Activated effector memory CD4-positive, alpha-beta T cell treated with anti-CD3 and anti-CD28 coated beads, Interleukin-2, amount 50 U/mL, for 16 hours (primary cell): Measurements from ENCODE around the gene MYO18B.

ENCODE experiments used
- DNase-seq: peaks from one replicate; pipeline ENCODE4 v3.0.0-alpha.2; 2020

MYO18B gene

GRCh38 chr22:25828422-25828821, 86.4 kb downstream of the MYO18B start:
- no peak for DNase-seq

GRCh38 chr22:25829237-25829636, 87.2 kb downstream of the MYO18B start:
- no peak for DNase-seq

GRCh38 chr22:25829808-25830777, 88.1 kb downstream of the MYO18B start:
- no peak for DNase-seq

GRCh38 chr22:25833091-25833490, 91.1 kb downstream of the MYO18B start:
- no peak for DNase-seq

- no peak for DNase-seq
Observed at GRCh38 chr22:25833676-25834075, 91.7 kb downstream of the MYO18B start.

- DNase-seq, result no peak
Observed at GRCh38 chr22:25834490-25834889, 92.5 kb downstream of the MYO18B start.

- no peak for DNase-seq
Observed at GRCh38 chr22:25835348-25835747, 93.4 kb downstream of the MYO18B start.

- DNase-seq, result no peak
Observed at GRCh38 chr22:25837288-25837900, 95.4 kb downstream of the MYO18B start.

GRCh38 chr22:25838960-25839741, 97.2 kb downstream of the MYO18B start:
- no peak for DNase-seq

- no peak for DNase-seq
Observed at GRCh38 chr22:25839755-25840154, 97.8 kb downstream of the MYO18B start.

- no peak for DNase-seq
Observed at GRCh38 chr22:25840167-25840566, 98.2 kb downstream of the MYO18B start.

GRCh38 chr22:25840891-25841290, 98.9 kb downstream of the MYO18B start:
- DNase-seq, result no peak

GRCh38 chr22:25841775-25842174, 99.8 kb downstream of the MYO18B start:
- no peak for DNase-seq

GRCh38 chr22:25843660-25844405, 101.8 kb downstream of the MYO18B start:
- DNase-seq, result no peak

- DNase-seq, result no peak
Observed at GRCh38 chr22:25844601-25845000, 102.6 kb downstream of the MYO18B start.

- no peak for DNase-seq
Observed at GRCh38 chr22:25845985-25846745, 104.2 kb downstream of the MYO18B start.

GRCh38 chr22:25847451-25847850, 105.5 kb downstream of the MYO18B start:
- DNase-seq, result no peak

GRCh38 chr22:25848954-25849353, 107.0 kb downstream of the MYO18B start:
- DNase-seq, result no peak

- DNase-seq, result no peak
Observed at GRCh38 chr22:25849522-25849921, 107.5 kb downstream of the MYO18B start.

- DNase-seq, result no peak
Observed at GRCh38 chr22:25852223-25852622, 110.2 kb downstream of the MYO18B start.

GRCh38 chr22:25853078-25853477, 111.1 kb downstream of the MYO18B start:
- no peak for DNase-seq
